Natural killer cell treated with Interleukin-12 subunit alpha and Interleukin-12 subunit beta and Interleukin-15 and Interleukin-18, amount 100 ng/mL, for 72 hours (primary cell): Measurements from ENCODE around the gene TIMM44. TPM values are rescaled to one million over a fixed set of nuclear protein-coding genes. Genes with fewer than 3 reads are reported as not detected.

ENCODE experiments used
- ATAC-seq, 2 donors: fragments of 150-1000 bp; cut with Tn5 transposase in 1 of 2; sonication (Bioruptor Pico), chemical (Tn5 transposase) in 1 of 2; 2 replicates each; pipeline ENCODE4 v1.10.0; 2021
- DNase-seq: peaks from one replicate; pipeline ENCODE4 v3.0.0; 2022; ENCODE audit warnings: low spot score
- H3K27ac Mint-ChIP-seq, 2 donors: 1 replicate in 1 of 2; 2 replicates in 1 of 2; pipeline ENCODE4 v1.8.0; 2022; ENCODE audit warnings: mixed read lengths in 2 of 2, mild to moderate bottlenecking in 1 of 2, moderate library complexity in 1 of 2
- H3K27me3 Mint-ChIP-seq, 2 donors: 1 replicate in 1 of 2; 2 replicates in 1 of 2; pipeline ENCODE4 v1.8.0; 2022; ENCODE audit warnings: mixed read lengths in 2 of 2
- H3K36me3 Mint-ChIP-seq: one replicate; pipeline ENCODE4 v1.8.0; 2022; ENCODE audit warnings: mixed read lengths
- H3K4me1 Mint-ChIP-seq, 2 donors: 1 replicate in 1 of 2; 2 replicates in 1 of 2; pipeline ENCODE4 v1.8.0; 2022; ENCODE audit warnings: low read depth in 2 of 2, mixed read lengths in 2 of 2, mild to moderate bottlenecking in 1 of 2
- H3K4me3 Mint-ChIP-seq: one replicate; pipeline ENCODE4 v1.8.0; 2022; ENCODE audit warnings: mixed read lengths
- H3K9me3 Mint-ChIP-seq: 2 replicates; pipeline ENCODE4 v1.8.0; 2022; ENCODE audit warnings: mixed read lengths
- total RNA-seq, 2 donors: library from RNA; stranded (reverse); gene quantifications; one replicate each; pipeline ENCODE4 v1.2.3, GENCODE V29; 2022

The TIMM44 gene
- total RNA-seq, 2 donors from 2014 or later: 76.0 to 126 TPM

GRCh38 chr19:7928741-7929701, 14.4 kb downstream of the TIMM44 start:
- Mint-ChIP-seq H3K4me3 (no peak overlapping the region), H3K36me3 (no peaks in the 10 kb centered on the region), H3K27me3 (no peaks in the 10 kb centered on the region), H3K9me3 (no peaks in the 10 kb centered on the region), H3K4me1 (peaks cover 0 to 12% of the 10 kb centered on the region in 2 donors), H3K27ac (no peak overlapping the region)
- ATAC-seq: peak; percentile 11 to 32
- DNase-seq: no peak

GRCh38 chr19:7928334-7928706, 15.1 kb downstream of the TIMM44 start:
- no peaks in the 10 kb centered on the region for H3K27me3 Mint-ChIP-seq
- no peak overlapping the region for H3K4me3 Mint-ChIP-seq
- no peak for DNase-seq
- H3K9me3 Mint-ChIP-seq: no peaks in the 10 kb centered on the region
- no peaks in the 10 kb centered on the region for H3K36me3 Mint-ChIP-seq
- ATAC-seq: no peak
- no peak overlapping the region for H3K27ac Mint-ChIP-seq
- peaks cover 0 to 12% of the 10 kb centered on the region in 2 donors for H3K4me1 Mint-ChIP-seq

- Mint-ChIP-seq H3K4me3 (no peak overlapping the region), H3K36me3 (no peaks in the 10 kb centered on the region), H3K9me3 (no peaks in the 10 kb centered on the region), H3K27me3 (no peaks in the 10 kb centered on the region), H3K4me1 (peaks cover 0 to 12% of the 10 kb centered on the region in 2 donors), H3K27ac (no peak overlapping the region)
- DNase-seq (no peak), ATAC-seq (no peak)
These were observed 15.7 kb downstream of the TIMM44 start for GRCh38 chr19:7927605-7928333.

- DNase-seq (no peak), ATAC-seq (no peak)
- no peaks in the 10 kb centered on the region for H3K36me3 Mint-ChIP-seq
- H3K4me1 Mint-ChIP-seq: peaks cover 0 to 12% of the 10 kb centered on the region in 2 donors
- no peaks in the 10 kb centered on the region for H3K27me3 Mint-ChIP-seq
- no peaks in the 10 kb centered on the region for H3K9me3 Mint-ChIP-seq
- peak overlapping the region; percentile 62 for H3K4me3 Mint-ChIP-seq
- no peak overlapping the region for H3K27ac Mint-ChIP-seq
These were observed 16.5 kb downstream of the TIMM44 start for GRCh38 chr19:7926727-7927604.

GRCh38 chr19:7926021-7926726, 17.3 kb downstream of the TIMM44 start, which contains the start of gene CTXN1:
Gene CTXN1 (minus strand): TSS chr19:7926135. CDS start chr19:7925538, 597 bp downstream.
- peak within 1 kb of the TSS; percentile 77 for H3K4me3 Mint-ChIP-seq
- peak; percentile 69 to 80 for ATAC-seq
- no peaks in the 10 kb centered on the region for H3K36me3 Mint-ChIP-seq

GRCh38 chr19:7925171-7925851, 18.2 kb downstream of the TIMM44 start:
- Mint-ChIP-seq H3K4me1 (peaks cover 0 to 16% of the 10 kb centered on the region in 2 donors), H3K27me3 (no peaks in the 10 kb centered on the region), H3K27ac (no peak overlapping the region), H3K4me3 (peak overlapping the region; percentile 77), H3K9me3 (no peaks in the 10 kb centered on the region), H3K36me3 (no peaks in the 10 kb centered on the region)
- DNase-seq: peak; percentile 82
- peak; percentile 5 to 35 for ATAC-seq

More at GRCh38 chr19:7926021-7926726, 17.3 kb downstream of the TIMM44 start, which contains the start of gene CTXN1:
- H3K9me3 Mint-ChIP-seq: no peaks in the 10 kb centered on the region
- peaks cover 0 to 12% of the 10 kb centered on the region in 2 donors for H3K4me1 Mint-ChIP-seq
- no peak within 1 kb of the TSS for H3K27ac Mint-ChIP-seq
- H3K27me3 Mint-ChIP-seq: no peaks in the 10 kb centered on the region
- no peak for DNase-seq

- Mint-ChIP-seq H3K27ac (no peak overlapping the region), H3K9me3 (no peaks in the 10 kb centered on the region), H3K4me3 (no peak overlapping the region), H3K4me1 (peaks cover 5 to 21% of the 10 kb centered on the region in 2 donors), H3K27me3 (peaks cover 2 to 3% of the 10 kb centered on the region in 2 donors), H3K36me3 (no peaks in the 10 kb centered on the region)
- no peak for DNase-seq
- no peak for ATAC-seq
These were observed 18.8 kb downstream of the TIMM44 start for GRCh38 chr19:7924651-7925170.

- no peaks in the 10 kb centered on the region for H3K36me3 Mint-ChIP-seq
- peaks cover 9 to 23% of the 10 kb centered on the region in 2 donors for H3K4me1 Mint-ChIP-seq
- H3K4me3 Mint-ChIP-seq: peak overlapping the region; percentile 44
- H3K9me3 Mint-ChIP-seq: no peaks in the 10 kb centered on the region
- H3K27me3 Mint-ChIP-seq: peaks cover 4 to 6% of the 10 kb centered on the region in 2 donors
- no peak for ATAC-seq
- DNase-seq: no peak
- no peak overlapping the region for H3K27ac Mint-ChIP-seq
These were observed 19.2 kb downstream of the TIMM44 start for GRCh38 chr19:7924241-7924640.

- Mint-ChIP-seq H3K36me3 (no peaks in the 10 kb centered on the region), H3K4me3 (peak overlapping the region; percentile 37), H3K27ac (no peak overlapping the region), H3K9me3 (no peaks in the 10 kb centered on the region), H3K27me3 (peaks cover 4 to 6% of the 10 kb centered on the region in 2 donors), H3K4me1 (peaks cover 9 to 18% of the 10 kb centered on the region in 2 donors)
- DNase-seq: no peak
- no peak for ATAC-seq
These were observed 19.9 kb downstream of the TIMM44 start for GRCh38 chr19:7923295-7924191.

GRCh38 chr19:7922836-7923195, 20.6 kb downstream of the TIMM44 start:
- DNase-seq (no peak), ATAC-seq (no peak)
- Mint-ChIP-seq H3K27ac (no peak overlapping the region), H3K4me3 (peak overlapping the region; percentile 37), H3K36me3 (no peaks in the 10 kb centered on the region), H3K9me3 (no peaks in the 10 kb centered on the region), H3K4me1 (peaks cover 14 to 21% of the 10 kb centered on the region in 2 donors), H3K27me3 (peaks cover 6% of the 10 kb centered on the region in 2 donors)

GRCh38 chr19:7921967-7922835, 21.3 kb downstream of the TIMM44 start:
- H3K4me3 Mint-ChIP-seq: peak overlapping the region; percentile 62
- no peak for ATAC-seq

More at GRCh38 chr19:7921967-7922835, 21.3 kb downstream of the TIMM44 start:
- H3K4me1 Mint-ChIP-seq: peaks cover 14 to 22% of the 10 kb centered on the region in 2 donors
- no peak for DNase-seq
- no peaks in the 10 kb centered on the region for H3K36me3 Mint-ChIP-seq
- peaks cover 6 to 7% of the 10 kb centered on the region in 2 donors for H3K27me3 Mint-ChIP-seq
- no peaks in the 10 kb centered on the region for H3K9me3 Mint-ChIP-seq
- H3K27ac Mint-ChIP-seq: no peak overlapping the region
